GM19467 (cell line): Measurements from ENCODE around the gene CARMIL1.
A peak's percentile ranks its signal among the peaks of the same experiment; 100 is the strongest.
"Not testable (repeated sequence)": the region's sequence is repeated elsewhere in the genome, so short reads cannot be mapped to it uniquely, and the experiment has no call there.

Experiments
- ATAC-seq: cut with Tn5 transposase; IDR thresholded peaks from one replicate; pipeline ENCODE4 v1.9.1; 2021; ENCODE audit warnings: mild to moderate bottlenecking, moderate library complexity; ENCODE audit not compliant: unreplicated experiment

Gene CARMIL1

DNA sequence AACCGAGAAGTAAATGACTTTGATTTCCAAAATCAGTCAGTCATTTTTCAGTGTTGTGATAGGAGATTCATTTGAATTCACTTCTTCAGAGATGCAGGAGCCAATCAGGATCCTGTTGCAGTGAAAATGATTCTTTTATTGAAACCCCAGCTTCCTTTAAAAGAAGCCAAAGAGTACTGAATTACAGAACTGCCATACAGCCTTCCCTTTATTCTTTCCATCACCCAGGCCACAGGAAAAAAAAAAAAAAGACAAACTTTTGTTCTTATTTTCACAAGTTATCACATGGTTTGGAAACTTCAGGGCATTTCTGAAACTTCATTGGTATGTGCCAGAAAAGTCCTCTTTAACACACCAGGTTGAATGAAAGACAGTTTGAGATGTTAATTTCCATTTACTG lies 1.8 kb upstream of the CARMIL1 start:
- no peak for ATAC-seq

DNA sequence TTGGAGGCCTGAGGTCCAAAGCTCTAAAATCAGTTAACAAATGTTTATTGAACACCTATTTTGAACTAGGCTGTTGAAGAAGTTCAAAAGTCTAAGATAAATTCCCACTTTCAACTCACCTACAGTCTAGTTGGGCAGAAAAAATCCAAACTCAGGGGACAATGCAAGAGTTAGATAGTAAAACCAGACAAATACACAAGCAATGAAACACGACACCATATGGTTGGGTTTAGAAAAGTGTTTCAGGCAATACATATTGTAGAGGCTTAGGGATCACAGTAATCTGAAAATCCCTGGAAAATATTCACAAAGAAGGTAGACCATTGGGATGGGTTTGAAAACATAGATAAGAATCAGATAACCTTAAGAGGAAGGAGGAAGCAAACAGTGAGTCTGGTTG lies 1.3 kb upstream of the CARMIL1 start:
- no peak for ATAC-seq

DNA sequence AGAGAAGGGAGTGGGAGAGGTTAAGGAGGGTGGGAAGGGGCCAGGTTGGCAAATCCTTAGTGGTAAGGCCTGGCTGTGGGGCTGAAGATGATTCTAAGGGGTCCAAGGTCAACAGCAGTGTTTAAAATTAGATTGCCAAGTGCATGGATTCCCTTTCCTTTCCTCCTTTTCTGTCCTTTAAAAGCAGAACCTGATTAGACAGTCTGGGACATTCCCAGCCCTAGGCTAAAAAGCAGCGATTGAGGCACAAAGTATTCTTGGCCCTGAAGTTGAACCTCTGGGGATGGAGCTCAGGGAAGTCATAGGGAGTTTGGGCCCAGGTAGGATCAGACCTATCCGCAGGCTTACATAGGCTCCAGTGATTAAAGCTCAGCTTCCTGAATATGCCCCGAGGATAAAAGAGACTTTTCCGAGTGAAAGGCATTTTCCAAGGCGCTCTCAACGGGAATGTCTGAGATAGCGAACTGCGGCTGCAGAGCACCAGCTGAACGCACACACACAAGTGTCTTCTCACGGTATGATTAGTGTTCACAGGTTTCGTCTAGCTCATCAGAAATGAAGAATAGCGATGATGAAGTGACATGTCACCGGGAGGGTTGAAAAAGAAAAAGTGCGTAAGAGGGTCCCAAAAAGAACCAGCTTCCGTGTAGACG lies 787 bp upstream of the CARMIL1 start:
- ATAC-seq, result no peak

DNA sequence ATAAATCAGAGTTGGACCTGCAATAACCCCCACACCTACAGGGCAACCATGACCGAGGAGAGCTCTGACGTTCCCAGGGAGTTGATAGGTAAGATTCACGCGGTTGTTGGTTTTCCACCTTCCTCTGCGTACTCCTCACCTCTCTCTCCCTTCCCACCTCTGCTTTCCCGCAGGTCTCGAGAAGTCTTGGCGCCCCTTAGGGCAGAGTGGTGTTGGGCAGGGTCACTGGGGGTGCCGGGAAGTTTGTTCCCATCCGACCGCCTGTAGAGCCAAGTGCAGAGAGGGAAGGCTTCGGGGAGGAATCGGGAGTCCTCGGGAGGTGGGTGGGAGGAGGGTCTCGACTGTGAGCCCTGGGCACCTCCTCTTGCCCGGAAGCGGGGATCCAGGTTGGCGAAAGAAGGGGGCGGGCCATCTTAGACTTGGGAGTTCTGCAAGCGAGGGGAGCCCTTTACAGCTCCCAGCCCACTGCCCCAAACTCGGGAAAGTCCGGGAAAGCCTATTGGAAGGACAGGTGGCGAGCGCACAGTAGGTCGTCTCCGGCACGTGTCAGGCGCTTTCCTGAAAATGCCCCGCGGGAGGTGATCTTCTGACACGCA lies 672 bp downstream of the CARMIL1 start:
- no peak for ATAC-seq

DNA sequence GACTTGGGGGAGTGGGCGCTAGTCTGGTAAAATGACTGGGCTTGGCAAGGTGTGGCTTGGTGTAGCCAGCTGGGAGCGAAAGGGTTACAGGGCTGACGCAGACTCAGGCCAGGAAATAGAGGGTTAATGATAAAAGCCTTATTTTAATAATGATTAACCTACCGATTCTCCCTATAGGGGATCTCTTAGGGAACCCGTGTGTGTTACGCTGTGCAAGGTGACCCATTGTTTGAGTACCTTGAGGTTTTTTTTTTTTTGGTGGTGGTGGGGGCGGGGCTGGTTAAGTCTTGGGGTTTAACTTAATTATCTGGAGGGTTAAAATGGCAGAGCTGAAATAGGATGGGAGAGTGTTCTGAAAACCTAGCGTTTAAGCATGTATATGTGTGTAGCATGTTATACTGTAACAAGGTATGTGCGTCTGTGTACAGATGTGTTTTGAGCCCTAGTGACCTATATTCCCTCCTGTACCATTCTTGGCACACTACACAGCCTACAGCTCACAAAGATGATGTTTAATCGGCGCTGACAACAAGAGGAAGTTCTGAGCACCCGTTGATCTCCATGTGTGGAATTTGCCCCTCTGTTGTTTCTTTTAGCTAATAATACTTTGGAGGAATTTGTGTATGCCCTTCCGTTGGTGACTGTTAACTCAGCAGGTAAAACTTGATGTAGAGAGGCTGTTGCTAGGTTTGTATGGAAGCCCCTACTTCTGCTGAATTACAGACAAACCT lies 1.3 kb downstream of the CARMIL1 start:
- peak; percentile 32 for ATAC-seq

DNA sequence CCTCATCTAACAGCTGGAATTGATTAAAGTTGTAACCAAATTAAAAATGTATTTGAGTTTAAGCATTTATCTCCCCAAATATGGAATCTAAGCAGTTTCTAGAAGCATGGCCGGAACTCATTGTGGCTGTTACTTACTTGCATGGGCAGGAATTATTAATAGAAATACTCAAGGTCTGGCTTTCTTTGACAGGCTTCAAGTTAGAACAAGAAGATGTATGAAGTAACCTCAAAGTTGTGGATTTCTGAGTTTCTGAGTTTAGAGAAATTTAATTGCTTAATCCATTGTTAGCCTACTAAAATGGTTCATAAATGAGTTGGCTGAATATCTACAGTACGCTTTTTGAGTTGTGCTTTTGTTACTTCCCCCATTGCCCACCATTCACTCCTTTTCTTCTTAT lies 7.7 kb downstream of the CARMIL1 start:
- ATAC-seq, result no peak

DNA sequence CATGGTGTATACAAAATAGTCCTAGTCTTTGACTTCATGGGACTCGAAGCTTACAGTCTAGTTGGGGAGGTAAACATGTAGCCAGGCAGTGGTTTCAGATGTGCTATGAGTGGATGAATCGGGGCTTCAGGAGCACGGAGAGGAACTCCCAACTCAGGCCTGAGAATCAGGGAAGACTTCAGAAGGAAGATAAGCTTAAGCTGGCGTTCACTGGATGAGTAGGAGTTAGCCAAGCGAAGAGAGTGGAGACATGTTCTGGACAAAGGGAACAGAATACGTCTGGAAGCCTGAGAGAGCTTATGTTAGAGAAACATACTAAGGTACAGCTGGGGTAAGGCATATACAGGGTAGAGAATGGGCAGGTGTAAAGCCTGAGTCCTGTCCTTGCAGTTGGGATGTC lies 8.8 kb downstream of the CARMIL1 start:
- no peak for ATAC-seq

DNA sequence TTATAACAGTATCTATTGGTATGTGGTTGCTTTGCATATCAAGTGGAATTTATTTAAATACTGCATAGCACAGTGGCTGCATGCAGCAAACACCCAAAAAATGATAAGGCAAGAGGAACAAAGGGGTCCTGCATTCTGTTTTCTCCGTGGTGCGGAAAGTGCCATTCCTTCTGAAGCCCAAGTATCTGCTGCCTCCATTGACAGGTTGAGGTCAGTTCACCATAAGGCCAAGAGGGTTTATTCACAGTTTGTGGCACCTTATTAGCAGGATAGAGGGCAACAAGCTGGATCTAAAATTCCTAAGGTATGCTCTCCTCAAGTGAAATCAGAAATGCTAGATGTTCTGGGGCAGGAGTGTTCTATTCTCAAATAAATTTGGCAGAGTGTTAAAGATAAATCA lies 9.3 kb downstream of the CARMIL1 start:
- ATAC-seq, result no peak

DNA sequence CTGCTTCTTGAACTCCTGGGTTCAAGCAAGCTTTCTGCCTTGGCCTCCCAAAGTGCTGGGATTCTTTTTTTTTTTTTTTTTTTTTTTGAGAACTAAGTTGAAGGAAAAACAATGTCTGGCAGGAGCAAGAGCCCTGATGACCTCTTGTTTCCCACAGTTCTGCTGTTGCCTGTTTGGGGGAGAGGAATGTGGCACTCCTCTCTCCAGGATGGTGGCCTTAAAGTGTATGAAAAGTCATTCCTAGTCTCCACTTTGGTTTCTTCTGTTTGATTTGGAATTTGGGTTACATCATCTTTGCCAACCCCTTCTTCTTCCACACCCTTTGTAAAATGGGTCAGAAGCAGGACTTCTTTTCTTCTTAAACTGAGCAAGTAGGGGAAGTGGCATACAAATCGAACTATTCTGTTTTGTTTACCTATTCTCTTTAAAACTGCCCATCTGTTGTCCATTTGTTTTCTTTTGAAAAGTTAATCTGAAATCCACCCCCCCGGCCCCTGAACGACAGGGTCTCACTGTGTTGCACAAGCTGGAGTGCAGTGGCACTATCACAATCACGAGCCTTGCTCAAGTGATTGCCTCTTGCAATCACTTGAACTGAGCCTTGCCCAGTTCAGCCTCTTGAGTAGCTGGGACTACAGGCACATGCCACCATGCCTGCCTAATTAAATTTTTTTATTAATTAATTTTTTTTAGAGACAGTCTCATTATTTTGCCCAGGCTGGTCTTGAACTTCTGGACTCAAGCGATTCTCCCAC lies 11.3 kb downstream of the CARMIL1 start:
- no peak for ATAC-seq

DNA sequence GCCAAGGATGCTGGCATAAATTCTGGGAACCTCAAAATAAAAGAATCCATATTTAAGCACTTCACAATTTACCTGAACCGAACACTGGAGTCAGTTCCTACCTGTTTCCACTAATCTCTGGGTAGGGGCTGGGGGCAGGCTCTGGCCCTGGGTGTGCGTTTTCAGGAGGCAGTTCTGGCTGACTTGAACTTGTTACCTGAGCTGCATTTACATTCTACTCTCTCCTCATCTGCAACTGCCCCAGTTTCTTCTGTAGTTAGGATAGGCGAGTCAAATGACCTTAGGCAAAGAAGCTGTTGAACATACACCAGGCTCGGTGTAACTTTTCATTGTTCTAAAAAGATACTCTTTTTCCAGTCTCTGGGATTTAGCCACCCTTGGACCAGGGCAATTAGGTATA lies 13.2 kb downstream of the CARMIL1 start:
- no peak for ATAC-seq

DNA sequence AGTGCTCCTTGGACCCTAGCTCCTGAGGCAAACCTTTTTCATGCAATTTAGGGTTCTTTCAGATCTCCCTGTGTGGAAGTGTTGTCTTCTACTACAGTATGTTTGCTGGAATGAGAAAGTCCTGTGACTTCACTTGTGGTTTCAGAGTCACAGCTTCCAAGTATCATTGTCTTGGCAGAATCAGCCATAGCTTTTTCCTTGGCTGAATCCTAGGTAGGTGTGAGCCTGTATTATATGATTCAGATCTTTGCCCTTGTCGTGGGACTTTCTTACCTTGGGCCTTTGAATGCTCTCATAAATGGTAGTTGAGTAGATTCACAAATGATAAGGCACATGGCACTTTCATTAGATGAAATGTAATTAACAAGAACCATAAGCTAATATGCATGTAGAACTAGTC lies 16.5 kb downstream of the CARMIL1 start:
- ATAC-seq, result no peak

DNA sequence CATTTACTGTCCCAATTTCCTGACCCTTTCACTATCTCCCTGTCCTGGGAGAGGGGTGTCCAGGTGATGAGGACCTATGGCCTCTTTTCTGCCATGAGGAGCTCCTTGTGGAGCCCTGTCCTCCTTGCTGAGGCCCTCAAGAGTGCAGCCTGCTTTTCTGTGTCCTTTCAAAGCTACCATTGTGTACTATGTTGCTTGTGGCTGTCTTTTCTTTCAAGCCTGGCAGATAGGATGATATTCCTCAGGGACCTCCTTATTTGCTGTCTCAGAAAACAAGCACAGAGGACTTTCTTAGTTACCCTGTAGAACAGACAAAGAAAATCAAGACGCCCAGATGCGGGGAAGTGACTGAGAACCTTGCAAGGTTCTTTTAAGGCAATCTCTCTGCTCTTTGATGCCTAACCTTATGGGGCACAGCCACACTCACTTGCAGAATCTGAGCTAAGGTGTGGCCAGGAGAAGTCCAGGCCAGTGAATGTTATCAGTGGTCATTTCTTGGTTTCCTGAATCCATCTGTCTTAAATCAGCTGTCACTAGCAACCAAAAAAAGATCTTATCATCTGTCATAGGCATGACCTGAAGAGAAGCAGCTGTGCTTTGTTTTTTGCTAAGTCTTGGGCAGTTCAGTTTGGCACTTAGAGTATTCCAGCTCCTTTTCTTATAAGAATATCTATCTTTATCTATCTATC lies 17.2 kb downstream of the CARMIL1 start:
- no peak for ATAC-seq

DNA sequence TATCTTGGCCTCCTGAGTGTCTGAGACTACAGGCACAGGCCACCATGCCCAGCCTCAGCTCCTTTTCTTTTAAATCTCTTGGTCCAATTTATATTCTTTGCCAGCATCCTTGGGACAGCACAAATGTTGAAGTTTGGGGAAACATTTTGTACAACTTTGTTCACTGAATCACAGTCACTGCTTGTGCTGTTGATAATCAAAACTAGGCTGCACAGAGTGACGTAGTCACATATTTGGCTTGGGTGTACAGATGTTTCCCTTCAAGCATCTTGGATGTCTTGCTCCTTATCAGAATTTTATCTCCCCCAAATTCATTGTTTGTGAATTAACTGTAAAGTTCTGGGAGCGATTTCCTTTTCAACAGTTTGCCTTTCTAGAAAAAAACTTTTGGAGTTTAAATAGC lies 17.9 kb downstream of the CARMIL1 start:
- ATAC-seq, result no peak

DNA sequence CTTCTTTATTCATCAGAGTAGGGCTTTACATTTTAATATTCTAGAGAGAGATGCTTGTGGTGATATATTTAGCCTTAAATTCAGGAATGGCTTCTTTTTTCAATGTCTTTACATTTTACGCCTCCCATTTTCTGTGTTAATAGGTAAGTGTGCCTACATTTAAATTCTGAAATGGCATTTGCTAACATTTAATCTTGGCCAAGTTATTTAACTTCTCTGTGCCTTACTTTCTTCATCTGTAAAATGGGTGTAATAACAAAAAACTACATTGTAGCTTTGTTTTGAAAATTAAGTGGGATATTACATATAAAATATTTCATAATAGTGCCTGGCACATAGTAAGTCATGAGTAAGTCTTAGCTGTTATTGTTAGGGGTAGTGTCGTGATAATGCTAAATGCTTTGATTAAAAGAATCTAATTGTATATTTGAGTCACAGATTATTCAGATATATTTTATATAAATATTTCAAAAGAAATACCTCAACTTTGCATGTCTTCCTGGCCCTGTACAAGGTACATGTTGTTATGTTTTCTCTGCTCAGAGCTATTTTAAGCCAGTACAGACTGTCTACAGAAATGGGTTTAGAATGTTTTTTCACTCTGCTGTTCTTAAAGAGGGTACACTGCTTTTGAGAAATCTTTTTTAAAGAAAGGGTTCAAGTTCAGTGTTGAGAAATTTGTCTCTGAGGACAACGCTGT lies 18.8 kb downstream of the CARMIL1 start:
- ATAC-seq, result no peak

DNA sequence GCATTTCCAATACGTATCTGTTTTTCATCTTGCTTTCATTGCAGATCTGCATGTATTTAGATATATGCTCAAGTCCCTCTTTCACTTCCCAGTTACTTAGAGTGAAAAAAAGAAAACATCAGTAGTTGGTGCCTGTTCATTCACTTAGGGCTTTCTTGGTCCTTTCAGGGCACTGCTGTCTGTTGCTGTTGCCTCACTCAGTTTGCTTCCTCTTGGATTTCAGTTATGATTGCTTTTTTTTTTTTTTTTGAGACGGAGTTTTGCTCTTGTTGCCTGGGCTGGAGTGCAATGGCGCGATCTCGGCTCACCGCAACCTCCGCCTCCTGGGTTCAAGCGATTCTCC lies 19.3 kb downstream of the CARMIL1 start:
- ATAC-seq, result not testable (repeated sequence)

DNA sequence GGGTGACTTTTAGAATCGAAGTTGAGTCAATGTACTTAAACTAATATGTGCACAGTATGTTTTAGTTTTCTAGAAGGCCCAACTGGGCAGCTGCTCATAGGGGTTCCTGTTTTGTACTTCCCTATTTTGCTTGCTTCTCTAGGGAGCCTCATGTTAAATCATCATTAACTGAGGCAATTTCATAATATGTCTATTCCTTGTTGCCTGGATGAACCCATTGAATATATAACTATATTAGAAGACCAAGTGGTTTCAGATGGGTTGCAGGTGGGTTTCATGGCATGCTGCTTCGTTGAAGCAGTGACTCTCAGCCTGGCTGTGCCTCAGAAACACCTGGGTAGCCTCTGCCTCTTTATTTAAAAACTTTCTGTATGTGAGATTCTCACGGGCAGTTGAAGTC lies 22.2 kb downstream of the CARMIL1 start:
- ATAC-seq, result peak; percentile 47

DNA sequence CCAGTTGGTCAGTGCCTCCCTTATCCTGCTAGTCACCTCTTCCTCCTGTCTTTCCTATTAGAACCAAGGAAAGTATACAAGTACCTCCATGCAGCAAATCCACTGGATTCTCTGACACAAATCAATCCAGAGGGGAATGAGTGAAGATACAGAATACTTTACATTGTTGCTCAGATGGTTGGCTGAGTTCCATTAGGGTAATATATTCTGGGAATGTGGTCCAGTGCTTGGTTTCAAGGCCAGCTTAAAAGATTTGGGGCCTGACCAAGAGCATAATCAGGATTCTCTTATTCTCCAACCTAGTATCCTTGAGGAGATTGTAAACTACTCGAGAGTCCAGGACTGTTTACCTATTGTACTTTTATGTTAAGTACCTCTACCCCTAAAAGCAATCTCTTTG lies 23.0 kb downstream of the CARMIL1 start:
- no peak for ATAC-seq

DNA sequence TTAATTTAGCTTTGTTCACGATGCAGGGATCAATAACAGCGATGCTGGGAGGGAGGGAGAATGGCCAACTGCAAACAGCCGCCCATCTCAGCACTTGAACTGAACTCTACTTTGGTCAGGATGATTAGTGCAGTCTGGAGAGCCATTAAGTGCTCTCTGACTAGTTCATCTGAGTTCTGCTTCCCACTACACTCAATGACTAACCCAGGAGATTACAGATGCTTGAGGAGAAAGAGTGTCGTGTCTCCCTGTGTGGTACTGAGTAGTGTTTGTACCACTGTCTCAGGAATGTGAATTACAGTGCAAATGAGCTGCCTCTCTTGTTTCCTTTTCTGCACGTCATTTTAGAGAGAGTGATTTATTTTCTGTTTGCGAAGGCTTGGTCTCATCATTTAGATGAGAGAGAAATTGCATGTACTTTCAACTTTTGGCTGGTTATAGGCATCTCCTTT lies 23.5 kb downstream of the CARMIL1 start:
- no peak for ATAC-seq

DNA sequence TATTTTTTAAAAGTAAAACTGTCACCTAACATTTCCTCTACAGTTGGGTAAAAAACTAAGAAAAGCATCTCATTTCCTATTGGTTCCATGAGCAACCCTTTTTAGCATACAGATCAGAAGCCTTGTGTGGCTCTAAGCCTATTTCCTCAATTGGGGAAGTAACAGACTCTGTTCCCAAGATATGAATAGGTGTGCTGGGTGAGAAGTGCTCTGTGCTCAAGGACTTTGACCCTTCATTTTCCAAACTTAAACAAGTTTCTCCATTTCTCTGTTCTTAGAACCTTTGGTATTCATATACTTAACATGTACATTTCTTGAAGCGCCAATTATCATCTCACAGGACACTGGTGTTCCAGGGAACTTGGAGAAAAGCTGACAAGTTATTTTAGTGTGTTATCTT lies 24.1 kb downstream of the CARMIL1 start:
- no peak for ATAC-seq

DNA sequence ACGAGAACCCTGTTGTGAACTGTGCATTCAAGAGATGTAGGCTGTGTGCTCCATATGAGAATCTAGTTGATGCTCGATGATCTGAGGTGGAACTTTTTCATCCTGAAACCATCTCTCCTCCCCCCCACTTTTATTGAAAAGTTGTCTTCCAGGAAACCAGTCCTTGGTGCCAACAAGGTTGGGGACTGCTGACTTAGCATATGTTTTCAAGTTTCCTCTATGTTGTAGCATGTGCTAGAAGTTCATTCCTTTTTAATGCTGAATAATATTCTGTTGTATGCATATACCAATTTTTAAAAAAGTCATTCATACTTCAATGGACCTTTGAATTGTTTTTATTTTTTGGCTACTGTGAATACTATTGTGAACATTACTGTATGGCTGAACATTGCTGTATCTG lies 27.2 kb downstream of the CARMIL1 start:
- ATAC-seq, result no peak
